Esophagus muscularis mucosa (tissue), 4 donors: ENCODE results near the gene RAD54L2. TPM values are rescaled to one million over a fixed set of nuclear protein-coding genes. Genes with fewer than 3 reads are reported as not detected.
"Not testable (repeated sequence)": the region's sequence is repeated elsewhere in the genome, so short reads cannot be mapped to it uniquely, and the experiment has no call there.

Experiments
- DNase-seq: peaks from one replicate; pipeline ENCODE4 v3.0.0-alpha.2; 2017; ENCODE audit errors: extremely low spot score
- H3K27ac ChIP-seq, 4 donors: fragments of 200-600 bp; sonication (generic); replicated peaks in 1 of 4; 1 replicate in 3 of 4; 2 replicates in 1 of 4; pipeline ENCODE4 v1.5.1; 2016 to 2019; ENCODE audit warnings: mild to moderate bottlenecking in 1 of 4
- H3K27me3 ChIP-seq, 4 donors: fragments of 200-600 bp; sonication (generic); one replicate each; pipeline versions ENCODE4 v1.5.1 to v1.6.0; 2016 to 2019
- H3K36me3 ChIP-seq, 4 donors: fragments of 200-600 bp; sonication (generic); one replicate each; pipeline ENCODE4 v1.5.1; 2016 to 2019
- H3K4me1 ChIP-seq, 4 donors: fragments of 200-600 bp; sonication (generic); one replicate each; pipeline ENCODE4 v1.5.1; 2016 to 2019
- H3K4me3 ChIP-seq, 4 donors: fragments of 200-600 bp; sonication (generic); 1 replicate in 2 of 4; 2 replicates in 2 of 4; pipeline ENCODE4 v1.5.1; 2016 to 2019; ENCODE audit warnings: mild to moderate bottlenecking in 4 of 4, moderate library complexity in 1 of 4
- H3K9me3 ChIP-seq, 4 donors: fragments of 200-600 bp; sonication (generic); 1 replicate in 3 of 4; 2 replicates in 1 of 4; pipeline ENCODE4 v1.5.1; 2016 to 2019
- CTCF ChIP-seq, 3 experiments: fragments of 200-600 bp in 2 of 3; fragments of 450-650 bp in 1 of 3; sonication (generic) in 2 of 3; IDR thresholded peaks; one replicate each; pipeline ENCODE4 v1.5.1; 2017 to 2019; ENCODE audit warnings: antibody characterized with exemption in 3 of 3, mild to moderate bottlenecking in 2 of 3, moderate library complexity in 1 of 3
- EP300 ChIP-seq: sonication (generic); formaldehyde crosslinking; IDR thresholded peaks from one replicate; pipeline ENCODE4 v1.6.1; 2017; ENCODE audit warnings: antibody characterized with exemption
- POLR2A ChIP-seq: fragments of 450-650 bp; IDR thresholded peaks from one replicate; pipeline ENCODE4 v1.6.1; 2017; ENCODE audit warnings: antibody characterized with exemption, moderate library complexity, mild to moderate bottlenecking, low read depth
- POLR2AphosphoS5 ChIP-seq, 2 donors: sonication (generic); formaldehyde crosslinking; IDR thresholded peaks; one replicate each; pipeline ENCODE4 v1.6.1; 2017; ENCODE audit warnings: antibody characterized with exemption in 2 of 2
- WGBS: methylation state at CpG from one replicate; pipeline ENCODE4 v1.1.5; 2018; 5-methylcytosine and 5-hydroxymethylcytosine counted together
- intact Hi-C: fragments of 100-400 bp; cut with DNase I; formaldehyde crosslinking; loops from one replicate; pipeline ENCODE4 v1.15.1; 2023
- total RNA-seq, 4 donors: library from RNA; depleted of rRNA; stranded (reverse); fragments of >200 nt; gene quantifications; one replicate each; pipeline versions ENCODE4 v1.1.0 to v1.2.1, GENCODE V29; 2016

RAD54L2 gene
- total RNA-seq, 4 donors from 2014 or later = 18.2 to 25.3 (median 23.8) TPM

- TF ChIP-seq POLR2AphosphoS5 (IDR thresholded peaks at IDR 0.05) = no peak
- TF ChIP-seq CTCF (IDR thresholded peaks at IDR 0.05) = no peak
- TF ChIP-seq POLR2A = no peak
- TF ChIP-seq EP300 = no peak
- H3K9me3 ChIP-seq = no peaks in the 10 kb centered on the region
- intact Hi-C loops = no loop called here
- no peak for DNase-seq
- no peaks in the 10 kb centered on the region for H3K27me3 ChIP-seq
- peaks cover 7 to 18% (median 14%) of the 10 kb centered on the region in 4 donors for H3K4me1 ChIP-seq
- H3K4me3 ChIP-seq = no peak overlapping the region
- H3K36me3 ChIP-seq = peaks cover 0 to 40% (median 20%) of the 10 kb centered on the region in 4 donors
- no peak overlapping the region for H3K27ac ChIP-seq
- WGBS = 92% methylated on average over 5 of the region's 5 CpGs
These were observed 19.5 kb downstream of the RAD54L2 start for GRCh38 chr3:51557993-51558392.

- no peak for TF ChIP-seq EP300
- TF ChIP-seq CTCF (IDR thresholded peaks at IDR 0.05) = no peak
- no peak for TF ChIP-seq POLR2A
- no peak for TF ChIP-seq POLR2AphosphoS5 (IDR thresholded peaks at IDR 0.05)
- H3K9me3 ChIP-seq = no peaks in the 10 kb centered on the region
- H3K36me3 ChIP-seq = peaks cover 0 to 26% (median 9%) of the 10 kb centered on the region in 4 donors
- WGBS = 33% methylated on average over 4 of the region's 4 CpGs
- H3K4me3 ChIP-seq = no peak overlapping the region
- intact Hi-C loops = no loop called here
- no peaks in the 10 kb centered on the region for H3K27me3 ChIP-seq
- H3K4me1 ChIP-seq = peaks cover 7 to 28% (median 18%) of the 10 kb centered on the region in 4 donors
- peak overlapping the region in 3 of 4 donors; percentile 12 to 37 (median 24) for H3K27ac ChIP-seq
- DNase-seq = no peak
These were observed 20.9 kb downstream of the RAD54L2 start for GRCh38 chr3:51559411-51559888.

GRCh38 chr3:51559961-51560360 is 21.4 kb downstream of the RAD54L2 start:
- H3K4me3 ChIP-seq = no peak overlapping the region
- no peaks in the 10 kb centered on the region for H3K27me3 ChIP-seq
- peaks cover 0 to 20% (median 7%) of the 10 kb centered on the region in 4 donors for H3K36me3 ChIP-seq
- no peaks in the 10 kb centered on the region for H3K9me3 ChIP-seq
- intact Hi-C loops = no loop called here
- DNase-seq = no peak
- TF ChIP-seq CTCF (IDR thresholded peaks at IDR 0.05) = no peak
- no peak for TF ChIP-seq EP300
- TF ChIP-seq POLR2AphosphoS5 (IDR thresholded peaks at IDR 0.05) = no peak
- TF ChIP-seq POLR2A = no peak
- peaks cover 7 to 29% (median 18%) of the 10 kb centered on the region in 4 donors for H3K4me1 ChIP-seq
- H3K27ac ChIP-seq = peak overlapping the region in 3 of 4 donors; percentile 12 to 37 (median 24)

GRCh38 chr3:51562403-51562802 is 23.9 kb downstream of the RAD54L2 start:
- H3K4me1 ChIP-seq = peaks cover 12 to 34% (median 23%) of the 10 kb centered on the region in 4 donors
- DNase-seq, H3K27me3 ChIP-seq, H3K27ac ChIP-seq, H3K9me3 ChIP-seq, intact Hi-C loops, H3K4me3 ChIP-seq, H3K36me3 ChIP-seq: not testable (repeated sequence)
- 100% methylated on average over 2 of the region's 4 CpGs for WGBS

GRCh38 chr3:51568036-51568435 is 29.5 kb downstream of the RAD54L2 start:
- Histone ChIP-seq H3K36me3 (peaks cover 0 to under 1% (median under 1%) of the 10 kb centered on the region in 4 donors), H3K27ac (peak overlapping the region in 1 of 4 donors; percentile 19), H3K4me3 (no peak overlapping the region), H3K4me1 (peaks cover 14 to 47% (median 28%) of the 10 kb centered on the region in 4 donors), H3K27me3 (no peaks in the 10 kb centered on the region), H3K9me3 (no peaks in the 10 kb centered on the region)
- DNase-seq = no peak
- intact Hi-C loops = no loop called here
- TF ChIP-seq POLR2AphosphoS5 (IDR thresholded peaks at IDR 0.05) = no peak
- no peak for TF ChIP-seq EP300
- TF ChIP-seq CTCF (IDR thresholded peaks at IDR 0.05) = no peak
- TF ChIP-seq POLR2A = no peak
- WGBS = 33% methylated on average over 2 of the region's 2 CpGs
